ENCODE results near the gene IRX1. TPM values are rescaled to one million over a fixed set of nuclear protein-coding genes. Genes with fewer than 3 reads are reported as not detected.

Gene IRX1
- total RNA-seq, 1 donor from 2014 or later: 2.4 TPM

DNA sequence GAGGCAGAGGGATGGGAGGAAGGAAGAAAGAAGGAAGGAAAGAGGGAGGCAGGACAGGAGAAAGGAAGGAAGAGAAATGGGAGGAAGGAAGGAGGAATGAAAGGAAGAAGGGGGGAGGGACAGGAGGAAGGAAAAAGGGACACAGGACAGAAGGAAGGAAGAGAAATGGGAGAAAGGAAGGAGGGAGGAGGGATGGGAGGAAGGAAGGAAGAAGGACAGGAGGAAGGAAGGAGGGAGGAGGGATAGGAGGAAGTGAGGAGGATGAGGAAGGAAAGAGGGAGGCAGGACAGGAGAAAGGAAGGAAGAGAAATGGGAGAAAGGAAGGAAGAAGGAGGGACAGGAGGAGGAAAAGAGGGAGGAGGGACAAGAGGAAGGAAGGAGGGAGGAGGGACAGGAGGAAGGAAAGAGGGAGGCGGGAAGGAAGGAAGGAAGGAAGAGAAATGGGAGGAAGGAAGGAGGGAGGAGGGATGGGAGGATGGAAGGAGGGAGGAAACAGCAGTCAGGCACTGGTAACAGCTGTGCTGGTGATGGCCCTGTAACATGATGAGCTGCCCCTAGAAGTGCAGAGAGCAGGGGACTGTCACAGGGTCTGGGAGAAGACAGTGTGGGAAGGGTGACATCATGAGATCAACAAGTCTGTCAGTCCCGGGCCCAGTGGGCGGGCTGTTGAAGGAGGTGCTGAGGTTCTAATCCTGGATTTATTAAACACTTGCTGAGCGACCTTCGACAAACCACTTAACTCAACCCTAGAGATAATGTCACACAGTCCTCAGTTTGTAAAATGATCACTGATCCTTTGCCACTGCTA is 10.7 kb upstream of the IRX1 start:
- no peak overlapping the region for H3K27ac Mint-ChIP-seq
- H3K9me3 Mint-ChIP-seq (ENCODE audit: low read depth): no peaks in the 10 kb centered on the region
- H3K4me1 Mint-ChIP-seq (ENCODE audit: low read depth): no peaks in the 10 kb centered on the region
- H3K36me3 Mint-ChIP-seq (ENCODE audit: insufficient read depth): no peaks in the 10 kb centered on the region
- no peak overlapping the region for H3K4me3 Mint-ChIP-seq (ENCODE audit: low read depth)
- DNase-seq (ENCODE audit: low spot score, unreplicated experiment): no peak
- TF ChIP-seq, protein P1, sequence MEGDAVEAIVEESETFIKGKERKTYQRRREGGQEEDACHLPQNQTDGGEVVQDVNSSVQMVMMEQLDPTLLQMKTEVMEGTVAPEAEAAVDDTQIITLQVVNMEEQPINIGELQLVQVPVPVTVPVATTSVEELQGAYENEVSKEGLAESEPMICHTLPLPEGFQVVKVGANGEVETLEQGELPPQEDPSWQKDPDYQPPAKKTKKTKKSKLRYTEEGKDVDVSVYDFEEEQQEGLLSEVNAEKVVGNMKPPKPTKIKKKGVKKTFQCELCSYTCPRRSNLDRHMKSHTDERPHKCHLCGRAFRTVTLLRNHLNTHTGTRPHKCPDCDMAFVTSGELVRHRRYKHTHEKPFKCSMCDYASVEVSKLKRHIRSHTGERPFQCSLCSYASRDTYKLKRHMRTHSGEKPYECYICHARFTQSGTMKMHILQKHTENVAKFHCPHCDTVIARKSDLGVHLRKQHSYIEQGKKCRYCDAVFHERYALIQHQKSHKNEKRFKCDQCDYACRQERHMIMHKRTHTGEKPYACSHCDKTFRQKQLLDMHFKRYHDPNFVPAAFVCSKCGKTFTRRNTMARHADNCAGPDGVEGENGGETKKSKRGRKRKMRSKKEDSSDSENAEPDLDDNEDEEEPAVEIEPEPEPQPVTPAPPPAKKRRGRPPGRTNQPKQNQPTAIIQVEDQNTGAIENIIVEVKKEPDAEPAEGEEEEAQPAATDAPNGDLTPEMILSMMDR (IDR thresholded peaks at IDR 0.05; ENCODE audit: unreplicated experiment): no peak
- H3K27me3 Mint-ChIP-seq: peaks cover 99% of the 10 kb centered on the region

GRCh38 chr5:3590161-3590966 is 5.3 kb upstream of the IRX1 start:
- peaks cover 93% of the 10 kb centered on the region for H3K27me3 Mint-ChIP-seq
- DNase-seq (ENCODE audit: low spot score, unreplicated experiment): no peak
- H3K4me1 Mint-ChIP-seq (ENCODE audit: low read depth): peaks cover 8% of the 10 kb centered on the region
- no peak overlapping the region for H3K27ac Mint-ChIP-seq
- H3K4me3 Mint-ChIP-seq (ENCODE audit: low read depth): peak overlapping the region; percentile 16
- H3K9me3 Mint-ChIP-seq (ENCODE audit: low read depth): no peaks in the 10 kb centered on the region
- TF ChIP-seq, protein P1 (IDR thresholded peaks at IDR 0.05; ENCODE audit: unreplicated experiment): no peak
- no peaks in the 10 kb centered on the region for H3K36me3 Mint-ChIP-seq (ENCODE audit: insufficient read depth)

DNA sequence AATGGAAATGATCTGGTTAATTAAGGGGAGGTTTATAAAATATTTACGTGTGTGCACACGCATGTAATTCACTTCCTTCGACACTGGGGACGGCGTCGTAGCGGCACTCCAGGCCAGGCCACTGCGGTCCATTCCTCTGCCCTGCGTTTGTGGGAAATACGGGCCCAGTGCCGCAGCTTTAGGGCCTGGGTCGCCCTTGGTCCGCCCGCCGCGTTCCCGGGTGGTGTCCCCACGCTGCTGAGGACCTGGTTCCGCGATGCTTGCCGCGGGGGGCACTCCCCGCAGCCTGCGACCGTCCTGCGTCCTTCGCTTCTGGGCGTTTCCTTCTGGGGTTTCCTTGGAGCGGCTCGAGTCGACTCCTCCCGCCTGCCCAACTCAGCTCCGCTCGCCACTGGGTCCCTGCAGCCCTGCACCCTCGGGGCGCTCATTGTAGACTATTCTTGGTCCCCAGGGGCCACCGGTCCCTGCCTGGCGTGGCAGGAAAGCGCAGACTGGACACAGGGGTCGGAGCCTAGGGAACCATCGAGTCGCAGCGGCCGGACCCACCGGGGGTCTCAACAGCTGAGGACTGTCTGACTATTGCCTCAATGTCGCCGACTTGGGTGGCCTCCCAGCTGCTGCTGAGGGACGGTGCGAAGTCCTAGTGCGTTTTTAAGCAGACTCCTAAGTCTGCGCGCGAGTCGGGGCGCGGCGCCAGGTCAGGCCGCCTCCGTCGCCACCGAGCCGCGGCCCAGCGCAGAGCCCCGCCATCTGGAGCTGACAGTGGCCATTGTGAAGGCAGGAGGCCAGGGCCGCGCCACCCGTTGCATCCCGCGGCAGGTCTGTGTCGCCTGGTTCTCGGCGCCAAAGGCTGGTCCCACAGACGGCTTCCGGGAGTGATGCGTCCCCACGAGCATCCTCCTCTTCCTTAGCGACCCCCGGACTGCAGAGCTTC is 4.4 kb upstream of the IRX1 start:
- DNase-seq (ENCODE audit: low spot score, unreplicated experiment): no peak
- TF ChIP-seq, protein P1 (IDR thresholded peaks at IDR 0.05; ENCODE audit: unreplicated experiment): peak; percentile 43
- H3K27ac Mint-ChIP-seq: no peak overlapping the region

GRCh38 chr5:3592298-3592697 is 3.3 kb upstream of the IRX1 start:
- peaks cover 84% of the 10 kb centered on the region for H3K27me3 Mint-ChIP-seq
- no peak overlapping the region for H3K4me3 Mint-ChIP-seq (ENCODE audit: low read depth)
- DNase-seq (ENCODE audit: low spot score, unreplicated experiment): no peak
- no peaks in the 10 kb centered on the region for H3K9me3 Mint-ChIP-seq (ENCODE audit: low read depth)
- TF ChIP-seq, protein P1 (IDR thresholded peaks at IDR 0.05; ENCODE audit: unreplicated experiment): no peak
- no peaks in the 10 kb centered on the region for H3K36me3 Mint-ChIP-seq (ENCODE audit: insufficient read depth)
- H3K4me1 Mint-ChIP-seq (ENCODE audit: low read depth): peaks cover 8% of the 10 kb centered on the region
- H3K27ac Mint-ChIP-seq: no peak overlapping the region

More for the DNA sequence above, 4.4 kb upstream of the IRX1 start:
- Mint-ChIP-seq H3K4me3 (ENCODE audit: low read depth) (no peak overlapping the region), H3K36me3 (ENCODE audit: insufficient read depth) (no peaks in the 10 kb centered on the region), H3K4me1 (ENCODE audit: low read depth) (peaks cover 8% of the 10 kb centered on the region), H3K27me3 (peaks cover 85% of the 10 kb centered on the region), H3K9me3 (ENCODE audit: low read depth) (no peaks in the 10 kb centered on the region)
